GM10248 (cell line): ENCODE data around the gene LRRC75A.

ENCODE experiments used
- CTCF ChIA-PET: fragments of 300-600 bp; sonication (Branson Sonifier 250); formaldehyde crosslinking; extraction: SDS; loops from one replicate; lab custom pipeline; 2021; ENCODE audit warnings: antibody characterized with exemption; lab: Yijun Ruan, JAX
- POLR2A ChIA-PET: fragments of 350-650 bp; sonication (Branson Sonifier 250); formaldehyde crosslinking; extraction: SDS; loops from one replicate; lab custom pipeline; 2020; ENCODE audit warnings: antibody characterized with exemption; lab: Yijun Ruan, JAX
- DNase-seq: peaks from one replicate; pipeline ENCODE4 v3.0.0; 2012; ENCODE audit errors: extremely low spot score
- CTCF ChIP-seq: IDR thresholded peaks from 2 replicates; pipeline ENCODE4 v1.5.1; 2012; ENCODE audit warnings: mild to moderate bottlenecking, low read depth; ENCODE audit errors: extremely low read depth, missing control alignments, control extremely low read depth

The LRRC75A gene

GRCh38 chr17:16437083-16437482 lies 54.9 kb downstream of the LRRC75A start:
- POLR2A ChIA-PET: interaction anchor here (1.0 to 1.1 kb wide), 2 partner anchors 29 to 56 kb away, joined by 3 to 9 read pairs; partner anchors contain the start of gene UBB
- no peak for DNase-seq
- CTCF ChIA-PET: interaction anchor here (0.8 to 7.3 kb wide), 4 partner anchors 9 to 17 kb away, joined by 3 to 73 read pairs (median 4); no protein-coding TSS in a partner anchor
- TF ChIP-seq CTCF: no peak

- ChIA-PET CTCF (interaction anchor here (0.8 to 1.7 kb wide), 4 partner anchors 8 to 53 kb away, joined by 3 to 4 read pairs (median 4); no protein-coding TSS in a partner anchor), POLR2A (interaction anchor here (1.0 to 1.1 kb wide), 2 partner anchors 28 to 56 kb away, joined by 3 to 9 read pairs; partner anchors contain the start of gene UBB)
- DNase-seq: no peak
- no peak for TF ChIP-seq CTCF
Measured at GRCh38 chr17:16435925-16436886, 55.8 kb downstream of the LRRC75A start.

GRCh38 chr17:16434662-16435061 lies 57.3 kb downstream of the LRRC75A start:
- CTCF ChIA-PET: interaction anchor here (1.2 kb wide), 1 partner anchor 71 kb away, joined by 4 read pairs; no protein-coding TSS in a partner anchor
- no peak for TF ChIP-seq CTCF
- POLR2A ChIA-PET: no interaction called here
- DNase-seq: no peak

- no peak for DNase-seq
- CTCF ChIA-PET: no interaction called here
- POLR2A ChIA-PET: interaction anchor here (0.9 kb wide), 1 partner anchor 18 kb away, joined by 4 read pairs; the partner anchor contains the start of gene TRPV2
- TF ChIP-seq CTCF: no peak
Measured at GRCh38 chr17:16433514-16433913, 58.5 kb downstream of the LRRC75A start.

GRCh38 chr17:16432017-16432416 lies 60.0 kb downstream of the LRRC75A start:
- ChIA-PET POLR2A (interaction anchor here (0.6 to 1.7 kb wide), 2 partner anchors 51 to 1216 kb away, joined by 6 to 8 read pairs; partner anchors contain the start of gene UBB), CTCF (interaction anchor here (1.8 kb wide), 1 partner anchor 79 kb away, joined by 6 read pairs; the partner anchor contains the start of gene CENPV)
- no peak for DNase-seq
- no peak for TF ChIP-seq CTCF

GRCh38 chr17:16430650-16431049 lies 61.3 kb downstream of the LRRC75A start:
- CTCF ChIA-PET: interaction anchor here (1.7 to 5.3 kb wide), 2 partner anchors 14 to 90 kb away, joined by 4 to 44 read pairs; partner anchors contain the start of gene TRPV2
- POLR2A ChIA-PET: interaction anchor here (1.2 kb wide), 1 partner anchor 8 kb away, joined by 6 read pairs; no protein-coding TSS in a partner anchor
- DNase-seq: no peak
- TF ChIP-seq CTCF: no peak
